Stimulated activated naive CD8-positive, alpha-beta T cell treated with anti-CD3 and anti-CD28 coated beads, Interleukin-15, amount 100 ng/mL, for 72 hours (primary cell): ENCODE measurements around the gene FIBP.

ENCODE experiments used
- ATAC-seq: fragments of 150-1000 bp; cut with Tn5 transposase; 2 replicates; pipeline ENCODE4 v1.10.0; 2021; ENCODE audit warnings: mild to moderate bottlenecking, moderate library complexity
- DNase-seq, 2 donors: peaks; one replicate each; pipeline ENCODE4 v3.0.0; 2021 to 2022
- H3K27ac Mint-ChIP-seq, 2 donors: one replicate each; pipeline ENCODE4 v1.8.0; 2022; ENCODE audit warnings: mild to moderate bottlenecking in 2 of 2, mixed read lengths in 2 of 2, moderate library complexity in 2 of 2
- H3K27me3 Mint-ChIP-seq: one replicate; pipeline ENCODE4 v1.8.0; 2022; ENCODE audit warnings: mixed read lengths
- H3K4me1 Mint-ChIP-seq: one replicate; pipeline ENCODE4 v1.8.0; 2022; ENCODE audit warnings: mild to moderate bottlenecking, mixed read lengths
- H3K4me3 Mint-ChIP-seq, 2 donors: one replicate each; pipeline ENCODE4 v1.8.0; 2022; ENCODE audit warnings: mild to moderate bottlenecking in 2 of 2, mixed read lengths in 2 of 2, moderate library complexity in 1 of 2
- H3K9me3 Mint-ChIP-seq, 2 donors: one replicate each; pipeline ENCODE4 v1.8.0; 2022; ENCODE audit warnings: mixed read lengths in 2 of 2

Gene FIBP

DNA sequence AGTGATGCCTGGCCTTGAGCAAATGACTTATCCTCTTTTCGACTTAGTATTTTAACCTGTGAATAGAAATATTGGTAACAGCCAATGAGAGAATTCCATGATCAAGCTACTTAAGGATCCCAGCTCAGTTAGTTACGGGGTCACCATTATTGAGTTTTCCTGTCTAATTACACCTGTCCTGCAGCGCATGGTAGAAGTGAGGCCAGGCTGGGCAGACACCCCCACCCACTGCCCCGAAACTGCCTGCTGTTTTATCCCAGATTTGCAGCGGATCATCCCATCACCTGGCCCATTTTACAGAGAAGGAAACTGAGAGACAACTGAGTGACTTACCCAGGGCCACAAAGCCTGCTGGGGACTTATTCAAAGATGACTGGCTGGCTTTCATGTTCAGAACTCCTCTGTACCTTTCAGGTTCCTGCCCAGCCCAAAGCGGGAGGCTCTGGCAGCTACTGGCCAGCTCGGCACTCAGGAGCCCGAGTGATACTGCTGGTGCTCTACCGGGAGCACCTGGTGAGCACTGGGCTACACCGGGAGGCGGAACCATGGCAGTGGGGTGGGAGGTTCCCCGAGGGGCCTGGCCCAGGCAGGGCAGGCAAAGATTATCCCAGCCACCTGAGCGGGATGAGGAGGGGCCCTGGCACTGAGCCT, 26.6 kb downstream of the FIBP start:
- H3K9me3 Mint-ChIP-seq = no peaks in the 10 kb centered on the region
- H3K4me3 Mint-ChIP-seq = peak overlapping the region; percentile 92 to 94
- DNase-seq = peak in 1 of 2 donors; percentile 15
- no peaks in the 10 kb centered on the region for H3K27me3 Mint-ChIP-seq
- ATAC-seq = no peak
- no peak overlapping the region for H3K27ac Mint-ChIP-seq
- peaks cover 51% of the 10 kb centered on the region for H3K4me1 Mint-ChIP-seq

DNA sequence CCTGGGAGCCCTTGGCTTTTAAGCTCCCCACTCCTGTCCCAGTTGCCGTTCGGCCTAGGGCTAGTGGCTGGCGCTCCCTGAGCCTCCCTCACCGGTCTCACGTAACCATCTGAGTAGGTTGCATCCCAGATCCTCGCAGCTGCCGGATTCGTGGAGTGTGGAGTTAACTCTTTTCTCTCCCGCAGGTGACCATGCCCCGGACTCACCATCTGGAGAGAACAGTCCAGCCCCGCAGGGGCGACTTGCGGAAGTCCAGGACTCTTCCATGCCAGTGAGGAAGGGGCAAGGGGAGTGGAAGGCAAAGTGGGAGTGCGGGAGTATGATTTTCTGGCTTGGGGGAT, 27.1 kb downstream of the FIBP start:
- Mint-ChIP-seq H3K4me3 (peak overlapping the region; percentile 92 to 94), H3K4me1 (peaks cover 54% of the 10 kb centered on the region), H3K9me3 (no peaks in the 10 kb centered on the region), H3K27ac (peak overlapping the region; percentile 13 to 96), H3K27me3 (no peaks in the 10 kb centered on the region)
- DNase-seq = no peak
- ATAC-seq = no peak

DNA sequence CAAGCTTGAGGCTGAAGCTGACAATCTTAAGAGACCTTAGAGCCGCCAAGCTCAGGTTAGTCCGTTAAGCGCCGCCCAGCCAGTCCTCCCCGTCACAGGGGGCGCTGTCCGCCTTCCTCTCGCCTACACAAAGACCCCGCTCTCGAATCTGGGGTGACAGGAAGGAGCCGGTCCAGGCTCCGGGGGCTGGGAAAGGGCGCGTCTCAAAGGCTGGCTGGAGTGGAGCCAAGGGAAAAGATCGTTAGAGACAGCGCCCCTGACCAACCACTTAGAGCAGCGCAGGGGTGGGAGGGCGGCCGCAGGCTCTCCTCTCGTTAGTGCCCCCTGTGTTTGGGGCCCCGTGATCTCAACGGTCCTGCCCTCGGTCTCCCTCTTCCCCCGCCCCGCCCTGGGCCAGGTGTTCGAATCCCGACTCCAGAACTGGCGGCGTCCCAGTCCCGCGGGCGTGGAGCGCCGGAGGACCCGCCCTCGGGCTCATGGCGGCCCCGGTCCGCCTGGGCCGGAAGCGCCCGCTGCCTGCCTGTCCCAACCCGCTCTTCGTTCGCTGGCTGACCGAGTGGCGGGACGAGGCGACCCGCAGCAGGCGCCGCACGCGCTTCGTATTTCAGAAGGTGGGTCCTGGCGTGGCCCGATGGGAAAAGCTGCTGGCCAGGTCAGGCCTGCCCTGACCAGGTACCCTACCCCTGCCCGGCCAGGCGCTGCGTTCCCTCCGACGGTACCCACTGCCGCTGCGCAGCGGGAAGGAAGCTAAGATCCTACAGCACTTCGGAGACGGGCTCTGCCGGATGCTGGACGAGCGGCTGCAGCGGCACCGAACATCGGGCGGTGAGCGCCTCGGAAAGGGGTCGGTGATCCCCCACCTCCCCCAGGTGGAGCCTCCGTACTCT, 27.8 kb downstream of the FIBP start, which contains the start of gene MUS81:
TSS of gene MUS81 (plus strand) at position 156 of the 887 bp plus-strand sequence. CDS start at position 477, 321 bp downstream.
- ATAC-seq (peak; percentile 61), DNase-seq (peak; percentile 97 to 98)
- peak within 1 kb of the TSS; percentile 92 to 94 for H3K4me3 Mint-ChIP-seq
- peaks cover 60% of the 10 kb centered on the region for H3K4me1 Mint-ChIP-seq
- H3K27ac Mint-ChIP-seq = peak within 1 kb of the TSS; percentile 98 to 99
- H3K27me3 Mint-ChIP-seq = no peaks in the 10 kb centered on the region
- no peaks in the 10 kb centered on the region for H3K9me3 Mint-ChIP-seq

DNA sequence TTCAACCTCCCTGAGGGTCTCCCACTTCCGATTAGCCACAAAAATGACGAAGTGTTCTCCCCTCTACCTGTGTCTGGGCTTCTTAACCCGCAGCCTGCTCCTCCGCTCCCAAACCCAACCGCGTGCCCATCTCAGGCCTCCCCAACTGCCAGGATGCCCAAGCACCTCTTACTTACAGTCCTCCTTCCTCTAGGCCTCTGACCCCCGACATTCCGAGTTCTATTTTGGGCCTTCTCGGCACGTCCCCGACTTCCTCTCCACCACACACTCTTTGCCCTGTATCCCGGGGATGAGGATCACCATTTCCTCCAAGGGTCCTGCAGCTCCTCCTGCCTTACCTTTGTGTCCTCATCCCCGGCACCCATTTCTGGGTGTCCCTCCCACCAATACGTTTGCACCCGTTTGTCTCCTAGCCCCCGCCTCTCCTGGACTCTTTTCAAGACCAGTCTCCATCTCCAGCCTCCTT, 28.4 kb downstream of the FIBP start:
- Mint-ChIP-seq H3K4me3 (peak overlapping the region; percentile 92 to 94), H3K9me3 (no peaks in the 10 kb centered on the region), H3K27ac (peak overlapping the region; percentile 98 to 99), H3K27me3 (no peaks in the 10 kb centered on the region), H3K4me1 (peaks cover 67% of the 10 kb centered on the region)
- DNase-seq (no peak), ATAC-seq (peak; percentile 2)

DNA sequence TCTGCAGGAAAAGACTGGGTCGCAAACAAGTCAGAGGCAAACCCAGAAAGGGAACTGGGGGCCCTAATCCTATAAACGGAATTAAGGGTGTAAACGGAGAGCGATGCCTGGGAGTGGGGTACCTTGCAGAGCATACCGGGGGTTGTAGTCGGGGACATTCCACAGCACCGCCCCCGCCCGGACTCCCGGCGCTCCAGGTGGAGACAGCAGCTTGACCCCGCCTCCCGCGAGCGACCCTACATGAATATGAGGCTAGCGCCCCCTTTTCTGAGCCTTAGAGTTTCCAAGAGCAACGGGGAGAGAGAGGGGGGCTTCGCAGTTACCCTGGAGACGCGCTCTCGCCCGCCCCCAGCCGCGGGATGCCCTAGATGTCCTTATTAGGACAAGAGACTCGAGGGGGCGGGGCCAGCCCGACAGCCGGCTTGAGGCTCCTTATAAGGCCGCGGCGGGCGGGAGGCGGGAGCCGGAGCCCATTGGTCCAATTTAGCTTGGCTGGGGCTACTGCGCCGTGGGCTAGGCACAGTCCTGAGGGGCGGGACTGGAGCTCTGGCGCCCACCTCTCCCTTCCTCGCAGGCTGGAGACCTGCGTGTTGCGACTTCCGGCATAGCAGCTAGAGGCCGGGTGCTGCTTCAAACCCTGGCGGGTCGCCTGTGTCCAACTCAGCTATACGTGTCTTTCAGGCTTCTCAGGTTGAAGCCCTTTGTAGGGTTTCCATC, 29.0 kb downstream of the FIBP start:
- Mint-ChIP-seq H3K27ac (peak overlapping the region; percentile 98 to 99), H3K27me3 (no peaks in the 10 kb centered on the region), H3K9me3 (no peaks in the 10 kb centered on the region), H3K4me3 (peak overlapping the region; percentile 92 to 94), H3K4me1 (peaks cover 70% of the 10 kb centered on the region)
- DNase-seq (peak; percentile 98 to 99), ATAC-seq (peak; percentile 78)

DNA sequence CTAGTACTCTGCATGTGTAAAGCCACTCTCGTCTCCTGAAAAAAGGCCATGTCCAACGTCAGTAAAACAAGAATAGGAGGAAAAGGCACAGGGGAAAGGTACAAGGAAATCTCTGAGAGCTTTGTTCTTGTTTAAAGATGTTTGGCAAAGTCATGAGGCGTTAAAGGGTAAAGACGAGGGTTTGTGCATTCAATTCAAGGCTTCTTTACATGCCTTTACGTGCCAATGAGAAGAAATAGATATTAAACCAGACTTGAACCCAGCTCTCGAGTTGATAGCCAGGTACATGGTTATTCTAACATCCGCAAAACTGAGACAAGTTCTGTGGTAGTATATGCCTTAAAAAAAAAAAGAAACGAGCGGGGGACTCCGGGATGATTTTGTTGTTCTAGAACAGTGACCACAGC, 29.6 kb downstream of the FIBP start:
- ATAC-seq = no peak
- Mint-ChIP-seq H3K27ac (peak overlapping the region; percentile 98), H3K27me3 (no peaks in the 10 kb centered on the region), H3K4me1 (peaks cover 71% of the 10 kb centered on the region), H3K9me3 (no peaks in the 10 kb centered on the region), H3K4me3 (peak overlapping the region; percentile 92 to 94)
- DNase-seq = no peak

DNA sequence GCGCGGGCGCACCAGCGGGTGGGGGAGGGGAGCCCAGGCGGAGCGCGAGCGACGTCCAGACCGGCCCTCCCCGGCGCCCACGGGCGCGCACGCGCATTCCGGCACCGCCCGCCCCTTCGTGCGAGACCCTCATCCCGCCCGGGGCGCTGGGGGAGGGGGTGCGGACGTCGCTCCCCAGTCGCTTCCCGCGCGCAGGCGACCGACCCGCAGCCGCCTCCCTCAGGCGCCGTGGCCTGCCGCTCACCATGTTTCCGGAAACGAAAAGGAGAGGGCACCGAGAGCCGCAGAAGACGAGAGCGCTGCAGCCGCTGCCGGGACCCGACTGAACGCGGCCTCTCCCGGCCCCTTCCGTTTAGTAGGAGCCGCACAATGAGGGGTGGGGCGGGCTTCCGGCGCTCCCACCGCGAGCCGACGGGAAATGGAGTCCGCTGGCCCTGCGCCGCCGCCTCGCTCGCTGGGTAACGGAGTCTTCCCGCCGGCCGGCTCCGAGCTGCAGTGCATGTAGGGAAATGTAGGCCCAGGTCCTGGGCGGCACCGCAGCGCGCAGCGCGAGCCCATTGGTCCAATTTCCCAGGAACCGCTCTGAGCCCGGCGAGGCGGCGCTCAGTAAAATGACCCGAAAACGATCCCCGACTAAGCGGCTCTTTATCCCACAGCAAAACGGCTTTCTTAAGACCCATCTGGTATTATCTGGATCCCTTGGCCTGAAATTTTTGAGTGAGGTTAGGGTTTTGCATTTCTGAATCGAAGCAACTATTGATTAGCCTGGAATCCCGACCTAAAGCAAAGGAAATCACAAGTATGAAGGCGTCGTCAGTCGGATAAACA, 30.2 kb downstream of the FIBP start, which contains the start of gene CFL1:
TSS of gene CFL1 (minus strand) at position 328 of the 828 bp plus-strand sequence. CDS start at position 247, 81 bp downstream.
- peak; percentile 99 for DNase-seq
- peak; percentile 69 for ATAC-seq
- Mint-ChIP-seq H3K27ac (peak within 1 kb of the TSS; percentile 98), H3K4me3 (peak within 1 kb of the TSS; percentile 96 to 97), H3K4me1 (peaks cover 71% of the 10 kb centered on the region), H3K9me3 (no peaks in the 10 kb centered on the region), H3K27me3 (no peaks in the 10 kb centered on the region)

DNA sequence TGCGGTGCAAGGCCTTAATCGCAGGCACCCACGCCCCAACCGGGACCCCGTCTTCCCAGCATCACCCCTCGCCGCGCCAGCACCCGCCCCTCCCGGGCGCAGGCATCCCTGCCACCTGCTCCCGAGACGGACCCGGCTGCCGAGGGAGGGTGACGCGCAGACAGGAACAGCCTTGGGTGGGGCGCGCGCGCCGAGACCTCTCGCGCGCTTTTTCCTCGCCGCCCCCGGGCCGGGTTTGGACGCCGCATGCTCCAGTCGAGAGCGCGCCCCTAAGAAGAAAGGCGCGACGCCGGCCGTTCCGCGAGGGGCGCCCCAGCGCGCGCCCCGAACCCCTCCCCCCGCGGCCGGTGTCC, 30.8 kb downstream of the FIBP start:
- DNase-seq (peak; percentile 74 to 75), ATAC-seq (peak; percentile 0)
- Mint-ChIP-seq H3K4me3 (peak overlapping the region; percentile 96 to 97), H3K4me1 (peaks cover 66% of the 10 kb centered on the region), H3K27ac (peak overlapping the region; percentile 57 to 98), H3K9me3 (no peaks in the 10 kb centered on the region), H3K27me3 (no peaks in the 10 kb centered on the region)

DNA sequence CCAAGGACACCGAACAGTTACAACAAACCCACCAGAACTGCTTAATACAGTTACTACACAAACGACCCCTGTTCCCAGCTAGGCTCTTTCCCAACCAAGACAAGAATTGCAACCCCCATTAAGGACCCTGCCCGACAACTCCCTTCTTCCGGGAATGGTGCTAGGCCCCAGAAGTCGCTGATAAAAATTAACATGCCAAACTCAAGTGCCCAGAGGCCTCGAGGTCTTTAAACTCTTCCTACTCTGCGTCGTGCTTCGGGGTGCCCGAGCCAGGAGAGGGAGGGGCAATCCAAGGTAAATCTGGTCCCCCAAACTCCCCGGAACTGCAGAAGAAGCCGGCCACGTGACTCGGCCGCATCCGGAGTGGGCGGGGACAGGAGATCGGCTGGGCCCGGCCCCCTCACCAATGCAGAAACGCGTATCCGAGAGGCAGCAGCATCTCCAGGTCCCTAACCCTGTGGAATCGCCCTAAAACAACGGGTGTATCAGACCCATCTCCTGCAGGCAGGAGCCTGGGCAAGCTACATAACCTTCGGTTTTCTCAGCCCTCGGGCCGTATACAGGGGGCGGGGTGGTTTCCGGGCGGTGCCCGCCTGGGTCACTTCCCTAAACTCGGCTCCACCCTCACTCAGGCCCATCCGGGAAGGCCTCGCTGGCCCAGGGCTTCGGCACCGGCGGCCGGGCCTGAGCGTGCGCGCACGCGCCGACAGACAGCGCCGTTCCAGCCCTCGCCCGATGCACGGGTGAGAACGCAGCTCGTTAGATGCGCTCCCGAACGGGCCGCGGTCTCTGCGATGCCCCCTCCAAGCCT, 31.4 kb downstream of the FIBP start:
- H3K4me1 Mint-ChIP-seq = peaks cover 63% of the 10 kb centered on the region
- ATAC-seq (peak; percentile 19), DNase-seq (peak; percentile 78 to 86)
- no peaks in the 10 kb centered on the region for H3K27me3 Mint-ChIP-seq
- peak overlapping the region; percentile 96 to 97 for H3K4me3 Mint-ChIP-seq
- H3K27ac Mint-ChIP-seq = peak overlapping the region; percentile 69 to 98
- H3K9me3 Mint-ChIP-seq = peaks cover 0 to 5% of the 10 kb centered on the region in 2 donors

DNA sequence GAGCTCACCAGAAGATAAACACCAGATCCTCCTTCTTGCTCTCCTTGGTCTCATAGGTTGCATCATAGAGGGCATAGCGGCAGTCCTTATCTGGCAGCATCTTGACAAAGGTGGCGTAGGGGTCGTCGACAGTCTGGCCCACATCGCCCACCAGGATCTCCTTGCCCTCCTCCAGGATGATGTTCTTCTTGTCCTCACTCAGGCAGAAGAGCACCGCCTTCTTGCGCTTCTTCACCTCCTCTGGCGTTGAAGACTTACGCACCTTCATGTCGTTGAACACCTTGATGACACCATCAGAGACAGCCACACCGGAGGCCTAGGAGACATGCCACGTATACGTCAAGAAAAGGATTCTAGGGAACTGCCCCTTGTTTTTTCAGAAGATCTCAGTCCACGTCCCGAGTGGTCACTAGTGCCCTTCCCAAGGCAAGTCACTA, 32.3 kb downstream of the FIBP start:
- DNase-seq (no peak), ATAC-seq (no peak)
- Mint-ChIP-seq H3K27ac (peak overlapping the region; percentile 69 to 98), H3K27me3 (no peaks in the 10 kb centered on the region), H3K4me1 (peaks cover 58% of the 10 kb centered on the region), H3K4me3 (peak overlapping the region; percentile 96 to 97), H3K9me3 (peaks cover 0 to 9% of the 10 kb centered on the region in 2 donors)

DNA sequence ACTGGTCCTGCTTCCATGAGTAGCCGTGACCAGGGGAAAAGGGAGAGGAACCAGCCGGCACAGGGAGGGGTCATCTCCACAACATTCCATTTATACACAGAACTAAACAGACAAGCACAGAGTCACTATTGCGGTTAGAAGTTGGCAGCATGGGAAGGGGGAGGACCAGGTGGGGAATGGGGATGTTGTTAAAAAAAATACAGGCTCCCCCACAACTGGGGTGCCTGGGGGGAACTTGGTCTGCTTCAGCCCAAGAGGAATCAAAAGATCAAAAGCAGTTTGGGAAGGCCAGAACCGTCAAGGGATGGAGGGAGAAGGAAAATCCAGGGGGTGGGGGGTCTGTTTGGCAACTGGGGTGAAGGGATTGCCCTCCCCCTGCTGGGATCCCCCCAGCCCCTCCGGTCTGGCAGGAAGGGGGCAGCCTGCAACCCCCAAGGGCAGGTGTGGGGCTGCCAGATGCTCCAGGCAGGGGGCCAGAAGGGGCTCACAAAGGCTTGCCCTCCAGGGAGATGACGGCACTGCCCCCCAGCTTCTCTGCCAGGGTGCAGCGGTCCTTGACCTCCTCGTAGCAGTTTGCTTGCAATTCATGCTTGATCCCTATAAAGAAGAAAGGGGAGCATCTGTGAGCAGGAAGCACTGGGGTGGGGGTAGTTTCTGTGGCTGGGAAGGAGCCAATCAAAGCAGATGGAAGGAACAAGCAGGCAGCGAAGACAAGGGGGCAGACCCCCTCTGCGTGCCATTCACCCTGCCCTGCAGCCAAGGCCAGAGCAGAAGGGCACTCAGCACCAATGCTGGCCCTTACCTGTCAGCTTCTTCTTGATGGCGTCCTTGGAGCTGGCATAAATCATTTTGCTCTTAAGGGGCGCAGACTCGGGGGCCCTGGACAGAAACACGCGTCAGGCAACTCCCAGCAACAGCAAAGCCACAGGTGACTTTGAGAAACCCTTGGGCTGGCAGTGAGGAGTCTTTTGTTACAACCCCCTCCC, 33.1 kb downstream of the FIBP start:
- Mint-ChIP-seq H3K9me3 (peaks cover 0 to 9% of the 10 kb centered on the region in 2 donors), H3K27ac (peak overlapping the region; percentile 57 to 80), H3K27me3 (no peaks in the 10 kb centered on the region), H3K4me1 (peaks cover 57% of the 10 kb centered on the region), H3K4me3 (peak overlapping the region; percentile 96 to 97)
- no peak for DNase-seq
- no peak for ATAC-seq

DNA sequence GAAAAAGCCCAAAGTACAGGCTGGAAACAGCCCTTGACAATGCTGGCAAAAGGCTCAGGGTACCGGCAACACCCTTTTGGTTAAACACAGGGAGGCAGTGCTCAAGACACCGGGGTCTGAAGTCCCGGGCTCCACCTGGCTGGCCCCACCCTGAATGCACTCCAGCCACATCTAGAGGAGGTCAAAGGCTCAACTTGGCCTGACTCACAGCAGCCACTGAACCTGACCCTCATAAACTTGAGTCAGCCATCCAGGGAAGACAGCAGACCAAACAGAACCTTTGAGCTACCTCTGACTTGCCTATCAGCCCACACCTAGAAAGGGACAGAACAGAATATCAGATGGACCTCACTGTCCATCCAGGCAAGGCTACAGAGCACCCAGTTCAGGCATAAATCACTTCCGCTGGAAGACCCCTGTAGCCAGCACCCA, 34.1 kb downstream of the FIBP start:
- peak overlapping the region in 1 of 2 donors; percentile 80 for H3K27ac Mint-ChIP-seq
- peaks cover 0 to 9% of the 10 kb centered on the region in 2 donors for H3K9me3 Mint-ChIP-seq
- ATAC-seq (no peak), DNase-seq (no peak)
- H3K4me3 Mint-ChIP-seq = peak overlapping the region; percentile 26 to 70
- no peaks in the 10 kb centered on the region for H3K27me3 Mint-ChIP-seq
- H3K4me1 Mint-ChIP-seq = peaks cover 57% of the 10 kb centered on the region
